GM18519 (cell line): ENCODE results near the gene PREP.
"Not testable (repeated sequence)": the region's sequence is repeated elsewhere in the genome, so short reads cannot be mapped to it uniquely, and the experiment has no call there.

ENCODE experiments used
- ATAC-seq: cut with Tn5 transposase; IDR thresholded peaks from one replicate; pipeline ENCODE4 v1.9.1; 2021; ENCODE audit warnings: mild to moderate bottlenecking, moderate library complexity; ENCODE audit not compliant: unreplicated experiment, low FRiP score

The PREP gene

GRCh38 chr6:105402939-105403935 lies at the start of gene PREP:
Gene PREP, minus strand, starts transcription at chr6:105403082. Its CDS starts 191 bp downstream, at chr6:105402891.
- ATAC-seq = peak; percentile 88

GRCh38 chr6:105452376-105452775 lies 49.5 kb upstream of the PREP start:
- no peak for ATAC-seq

GRCh38 chr6:105449756-105450390 lies 47.0 kb upstream of the PREP start:
- ATAC-seq = no peak

DNA sequence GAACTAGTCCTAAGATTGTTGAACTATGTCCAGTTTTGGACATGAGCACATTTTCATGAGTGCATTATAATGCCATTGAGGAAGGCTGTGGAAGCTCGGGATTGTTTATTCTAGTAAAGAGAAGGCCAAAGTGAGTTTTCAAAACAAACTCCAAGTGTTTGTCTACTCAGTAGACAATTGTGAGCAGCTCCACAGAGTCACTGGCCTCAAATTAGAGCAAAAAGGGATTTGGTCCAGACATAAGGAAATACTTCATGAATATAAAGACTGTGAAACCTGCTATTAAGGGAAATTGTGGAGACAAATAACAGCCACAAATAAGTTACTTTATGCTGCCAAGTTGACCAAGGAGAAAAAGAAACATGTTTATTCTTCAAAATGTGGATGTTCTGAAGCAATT lies 42.6 kb upstream of the PREP start:
- ATAC-seq = no peak

DNA sequence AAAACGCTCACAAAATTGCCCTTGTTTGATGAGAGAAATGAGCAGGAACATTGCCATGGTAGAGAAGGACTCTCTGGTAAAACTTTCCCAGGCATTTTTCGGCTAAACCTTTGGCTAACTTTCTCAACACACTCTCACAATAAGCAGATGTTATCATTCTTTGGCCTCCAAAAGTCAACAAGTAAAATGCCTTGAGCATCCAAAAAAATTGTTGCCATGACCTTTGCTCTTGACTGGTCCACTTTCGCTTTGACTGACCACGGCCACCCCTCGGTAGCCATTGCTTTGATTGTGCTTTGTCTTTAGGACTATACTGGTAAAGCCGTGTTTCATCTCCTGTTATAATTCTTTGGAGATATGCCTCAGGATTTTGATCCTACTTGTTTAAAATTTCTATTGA lies 41.1 kb upstream of the PREP start:
- no peak for ATAC-seq

GRCh38 chr6:105442369-105442768 lies 39.5 kb upstream of the PREP start:
- ATAC-seq = no peak

- no peak for ATAC-seq
Measured at GRCh38 chr6:105437236-105437635, 34.4 kb upstream of the PREP start.

DNA sequence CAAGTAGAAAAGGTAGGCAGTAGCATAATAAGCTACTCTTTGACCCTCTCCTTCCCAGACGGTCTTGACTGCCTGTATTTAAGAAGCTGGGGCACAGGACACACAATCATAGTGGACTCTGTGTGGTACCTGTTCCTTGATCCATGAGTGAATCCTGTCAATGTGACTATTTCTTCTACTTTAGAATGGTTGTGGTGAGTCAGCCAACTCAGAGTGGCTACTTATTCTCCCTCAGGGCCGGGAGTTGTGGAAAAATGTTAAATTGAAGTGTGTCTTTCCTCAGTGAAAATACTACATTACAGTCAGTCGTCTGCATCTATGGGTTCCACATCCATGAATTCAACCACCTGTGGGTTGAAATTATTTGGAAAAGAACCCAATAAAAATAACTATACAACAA lies 30.8 kb upstream of the PREP start:
- no peak for ATAC-seq

DNA sequence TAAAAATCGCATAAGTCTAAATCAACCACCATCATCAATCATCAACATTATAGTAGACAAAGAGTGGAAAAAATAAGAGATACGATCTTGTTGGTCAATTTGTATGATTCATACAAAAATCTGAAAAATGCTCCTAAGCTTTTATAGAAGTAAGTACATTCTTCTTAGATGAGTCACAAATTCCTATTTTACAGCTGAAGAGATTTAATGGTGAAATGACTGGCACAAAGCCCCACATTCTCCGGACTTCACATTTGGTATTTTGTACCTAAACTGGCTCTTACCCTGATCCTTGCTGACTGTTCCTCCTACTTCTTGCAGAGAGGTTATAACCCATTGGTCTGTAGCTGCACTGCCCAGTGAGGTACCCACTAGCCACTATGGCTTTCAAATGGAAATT lies 29.9 kb upstream of the PREP start:
- no peak for ATAC-seq

GRCh38 chr6:105431226-105431625 lies 28.3 kb upstream of the PREP start:
- ATAC-seq = no peak

- no peak for ATAC-seq
Measured at GRCh38 chr6:105430685-105431084, 27.8 kb upstream of the PREP start.

GRCh38 chr6:105429676-105430075 lies 26.8 kb upstream of the PREP start:
- no peak for ATAC-seq

DNA sequence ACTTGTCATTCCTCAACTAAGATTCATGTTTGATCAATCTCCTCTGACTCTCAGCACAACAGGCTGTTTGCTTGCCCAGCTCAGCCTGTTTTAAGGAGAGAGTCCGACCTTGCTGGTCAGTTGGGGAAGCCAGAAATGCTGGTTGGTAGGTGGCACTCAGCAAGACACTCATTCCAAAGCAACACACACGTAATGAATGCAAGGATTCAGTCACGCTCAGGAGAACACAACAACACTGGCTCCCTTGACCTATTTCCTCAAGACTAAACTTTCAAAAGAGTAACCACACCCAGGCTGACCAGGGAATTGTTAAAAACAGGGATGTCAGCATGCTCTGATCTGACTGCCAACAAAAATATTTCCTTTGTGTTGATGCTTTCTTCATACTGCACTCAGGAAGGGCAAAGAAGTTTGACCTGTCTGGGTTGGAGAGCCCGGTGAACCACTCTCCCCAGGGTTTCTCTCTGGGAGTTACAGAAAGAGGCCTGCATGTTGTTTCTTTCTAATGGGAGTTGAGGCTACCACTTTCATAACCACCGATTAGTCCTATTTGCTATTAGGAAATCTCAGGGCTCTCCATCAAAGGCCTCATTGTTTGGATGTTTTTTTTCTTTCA lies 25.6 kb upstream of the PREP start:
- ATAC-seq = no peak

GRCh38 chr6:105424175-105424783 lies 21.4 kb upstream of the PREP start:
- peak; percentile 59 for ATAC-seq

DNA sequence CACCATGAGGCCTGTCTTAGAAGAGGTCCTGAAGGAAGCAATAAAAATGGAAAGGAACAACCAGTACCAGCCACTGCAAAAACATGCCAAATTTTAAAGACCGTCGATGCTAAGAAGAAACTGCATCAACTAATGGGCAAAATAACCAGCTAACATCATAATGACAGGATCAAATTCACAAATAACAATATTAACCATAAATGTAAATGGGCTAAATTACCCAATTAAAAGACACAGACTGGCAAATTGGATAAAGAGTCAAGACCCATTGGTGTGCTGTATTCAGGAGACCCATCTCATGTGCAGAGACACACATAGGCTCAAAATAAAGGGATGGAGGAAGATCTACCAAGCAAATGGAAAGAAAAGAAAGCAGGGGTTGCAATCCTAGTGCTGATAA lies 14.1 kb upstream of the PREP start:
- not testable (repeated sequence) for ATAC-seq

DNA sequence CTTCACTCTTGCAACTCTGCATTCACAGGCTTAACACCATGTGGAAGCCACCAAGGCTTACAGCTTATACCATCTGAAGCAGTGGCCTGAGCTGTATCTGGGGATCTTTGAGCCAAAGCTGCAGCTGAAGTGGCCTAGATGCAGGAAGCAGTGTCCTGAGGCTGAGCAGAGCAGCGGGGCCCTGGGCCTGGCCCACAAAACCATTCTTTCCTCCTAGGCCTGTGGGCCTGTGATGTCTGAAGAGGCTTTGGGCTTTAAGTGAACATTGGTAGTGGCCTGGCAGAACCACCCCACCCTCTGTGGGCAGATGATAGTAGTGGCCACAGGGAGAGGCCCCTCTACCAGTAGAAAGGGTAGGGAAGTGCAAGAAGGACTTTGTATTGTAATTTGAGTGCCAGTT lies 6.9 kb upstream of the PREP start:
- ATAC-seq = no peak

DNA sequence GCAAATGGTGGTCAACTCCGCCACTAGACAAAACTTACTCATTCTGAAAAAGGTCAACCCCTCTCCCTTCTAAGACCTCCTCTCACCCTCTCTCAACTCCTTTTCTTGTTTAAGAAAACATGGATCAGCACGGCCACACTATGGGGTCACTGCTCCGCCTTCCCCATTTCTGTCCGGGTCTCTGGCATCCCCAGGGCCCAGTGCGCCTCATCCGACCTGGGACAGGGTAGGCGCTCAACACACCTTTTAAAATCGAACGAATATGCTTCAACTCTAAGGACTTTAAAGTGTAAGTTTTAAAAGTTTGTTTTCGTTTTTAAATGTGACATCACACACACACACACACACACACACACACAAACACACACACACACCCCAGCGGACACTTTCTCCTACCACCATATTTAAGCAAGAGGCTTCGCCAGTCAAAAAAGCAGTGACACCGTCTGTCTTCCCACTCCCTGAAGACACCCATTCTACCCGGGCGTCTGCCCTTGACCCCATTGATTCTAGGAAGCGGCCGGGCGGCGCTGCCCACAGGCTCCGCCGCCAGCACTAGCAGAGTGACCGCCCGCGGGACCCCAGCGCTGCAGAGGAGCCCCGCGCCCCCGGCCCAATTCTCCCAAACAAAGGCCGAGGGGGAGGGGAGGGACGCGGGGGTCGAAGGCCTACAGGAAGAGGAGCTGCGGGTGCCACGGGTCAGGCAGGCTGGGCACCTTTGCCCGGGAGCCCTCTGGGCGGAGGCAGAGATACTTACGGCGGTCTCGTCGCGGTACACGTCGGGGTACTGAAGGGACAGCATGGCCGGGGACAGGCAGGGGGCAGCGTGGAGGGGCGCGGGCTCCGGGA lies 568 bp downstream of the PREP start:
- ATAC-seq = peak; percentile 4

DNA sequence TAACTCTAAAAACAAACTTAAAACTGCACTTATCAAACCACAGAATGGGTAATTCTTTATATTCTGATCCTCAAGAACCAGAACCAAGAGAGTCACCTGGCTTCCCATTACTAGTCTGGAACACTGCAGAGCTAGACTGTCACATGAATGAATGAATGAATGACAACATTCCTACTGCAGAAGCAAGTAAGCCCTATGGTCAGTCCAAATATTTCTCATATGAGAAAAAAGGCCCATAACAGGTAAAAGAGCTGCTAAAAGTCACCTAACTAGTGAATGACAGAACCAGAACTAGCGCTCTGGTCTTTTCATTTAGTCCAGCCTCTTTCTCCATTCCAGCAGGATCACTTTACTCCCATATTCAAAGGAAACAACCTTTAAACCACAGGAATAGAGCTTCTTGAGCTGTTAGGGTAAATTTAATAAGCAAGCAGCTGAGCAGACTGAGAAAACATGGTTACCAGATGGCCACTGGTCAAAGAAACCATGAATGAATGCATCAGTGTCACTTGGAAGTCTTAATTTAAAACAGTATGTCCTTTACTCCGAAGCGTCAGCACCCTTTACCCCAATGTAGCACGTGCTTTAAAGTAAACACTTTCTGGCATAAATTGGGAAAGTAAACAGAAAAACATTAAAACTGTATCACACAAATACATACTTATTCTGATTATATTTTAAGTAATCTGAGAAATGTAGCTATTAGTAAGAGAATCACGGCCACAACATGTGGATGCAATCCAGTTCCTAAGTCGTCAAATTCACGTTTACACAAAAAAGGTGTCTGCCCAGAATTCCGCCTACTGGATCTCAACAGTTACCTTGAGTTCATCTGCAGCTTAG lies 1.4 kb downstream of the PREP start:
- ATAC-seq = no peak

DNA sequence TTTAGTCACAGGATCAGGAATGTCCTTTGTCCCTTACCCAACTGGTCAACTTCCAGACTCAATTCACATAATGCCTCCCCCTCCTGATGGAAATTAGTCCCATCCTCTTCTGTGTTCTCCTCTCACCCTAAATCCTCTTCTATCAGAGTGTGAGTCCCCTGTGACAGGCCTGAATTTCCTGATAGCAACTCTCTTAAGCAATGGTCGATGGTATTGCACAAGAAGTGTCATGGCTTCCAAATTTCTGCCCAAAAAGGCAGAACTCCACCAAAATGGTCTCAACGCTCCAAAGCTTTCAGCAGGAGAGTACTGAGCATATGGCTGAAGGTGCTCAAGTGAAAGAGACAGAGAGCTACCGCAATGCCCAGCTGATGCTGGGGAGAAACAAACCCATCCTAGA lies 2.4 kb downstream of the PREP start:
- no peak for ATAC-seq
